HL-60 (cell line): Measurements from ENCODE around the gene SLC7A1.

Experiments used
- CTCF ChIP-seq: IDR thresholded peaks from one replicate; pipeline ENCODE4 v1.5.1; 2011; ENCODE audit warnings: low read length, control low read depth, inconsistent platforms; ENCODE audit not compliant: insufficient read depth
- POLR2AphosphoS5 ChIP-seq: IDR thresholded peaks from 2 replicates; pipeline ENCODE4 v1.6.1; 2012; ENCODE audit warnings: low read depth
- REST ChIP-seq: IDR thresholded peaks from 2 replicates; pipeline ENCODE4 v1.6.1; 2012; ENCODE audit warnings: low read depth; ENCODE audit not compliant: insufficient replicate concordance

GRCh38 chr13:29576581-29576980 is 18.9 kb downstream of the SLC7A1 start:
- TF ChIP-seq CTCF = no peak
- no peak for TF ChIP-seq POLR2AphosphoS5
- TF ChIP-seq REST = no peak
